Suppressor macrophage treated with lipopolysaccharide for 4 hours (primary cell): ENCODE data around the gene USP9X.
A peak's percentile ranks its signal among the peaks of the same experiment; 100 is the strongest.
"Not testable (repeated sequence)": the region's sequence is repeated elsewhere in the genome, so short reads cannot be mapped to it uniquely, and the experiment has no call there.

Experiments used
- DNase-seq: peaks from one replicate; pipeline ENCODE4 v3.0.0-alpha.2; 2020

The USP9X gene

GRCh38 chrX:41127477-41128192, 42.4 kb downstream of the USP9X start:
- no peak for DNase-seq

GRCh38 chrX:41128955-41129354, 43.7 kb downstream of the USP9X start:
- DNase-seq = no peak

- DNase-seq = no peak
Measured at GRCh38 chrX:41131766-41132165, 46.5 kb downstream of the USP9X start.

- DNase-seq = no peak
Measured at GRCh38 chrX:41133551-41133950, 48.3 kb downstream of the USP9X start.

GRCh38 chrX:41137589-41137988, 52.3 kb downstream of the USP9X start:
- DNase-seq = no peak

- no peak for DNase-seq
Measured at GRCh38 chrX:41142130-41142910, 57.1 kb downstream of the USP9X start.

GRCh38 chrX:41144873-41145272, 59.6 kb downstream of the USP9X start:
- no peak for DNase-seq

GRCh38 chrX:41145920-41146608, 60.8 kb downstream of the USP9X start:
- DNase-seq = peak; percentile 29

GRCh38 chrX:41148553-41148952, 63.3 kb downstream of the USP9X start:
- DNase-seq = no peak

- DNase-seq = no peak
Measured at GRCh38 chrX:41150043-41150442, 64.8 kb downstream of the USP9X start.

GRCh38 chrX:41151726-41152125, 66.5 kb downstream of the USP9X start:
- not testable (repeated sequence) for DNase-seq

- no peak for DNase-seq
Measured at GRCh38 chrX:41152221-41152620, 67.0 kb downstream of the USP9X start.

- no peak for DNase-seq
Measured at GRCh38 chrX:41153448-41153847, 68.2 kb downstream of the USP9X start.

GRCh38 chrX:41153957-41154356, 68.7 kb downstream of the USP9X start:
- DNase-seq = no peak

- no peak for DNase-seq
Measured at GRCh38 chrX:41164449-41164848, 79.2 kb downstream of the USP9X start.

- peak; percentile 19 for DNase-seq
Measured at GRCh38 chrX:41167888-41168287, 82.6 kb downstream of the USP9X start.

- no peak for DNase-seq
Measured at GRCh38 chrX:41176263-41176662, 91.0 kb downstream of the USP9X start.

- DNase-seq = no peak
Measured at GRCh38 chrX:41177297-41177696, 92.1 kb downstream of the USP9X start.

- DNase-seq = no peak
Measured at GRCh38 chrX:41178201-41178600, 93.0 kb downstream of the USP9X start.

GRCh38 chrX:41180194-41180908, 95.1 kb downstream of the USP9X start:
- peak; percentile 43 for DNase-seq

- peak; percentile 7 for DNase-seq
Measured at GRCh38 chrX:41184312-41184711, 99.1 kb downstream of the USP9X start.

GRCh38 chrX:41186946-41187345, 101.7 kb downstream of the USP9X start:
- DNase-seq = not testable (repeated sequence)

GRCh38 chrX:41189156-41189555, 103.9 kb downstream of the USP9X start:
- DNase-seq = no peak
